K562 (cell line): ENCODE results near the gene RBM5. TPM values are rescaled to one million over a fixed set of nuclear protein-coding genes. Genes with fewer than 3 reads are reported as not detected.

ENCODE experiments used
- ELF4 ChIP-seq: fragments of 450-650 bp; formaldehyde crosslinking; IDR thresholded peaks from 2 replicates; pipeline ENCODE4 v1.4.0; 2022; ENCODE audit warnings: missing genetic modification characterization
- HDAC3 ChIP-seq: fragments of 450-650 bp; IDR thresholded peaks from 2 replicates; pipeline ENCODE4 v1.6.1; 2018; ENCODE audit warnings: borderline replicate concordance, mild to moderate bottlenecking, moderate library complexity; ENCODE audit not compliant: partially characterized antibody
- KLF13 ChIP-seq: fragments of 450-650 bp; IDR thresholded peaks from 2 replicates; pipeline ENCODE4 v1.6.1; 2016; ENCODE audit warnings: missing genetic modification characterization, low read depth, mild to moderate bottlenecking, missing compliant biosample characterization, moderate library complexity, borderline replicate concordance
- POLR2A ChIP-seq: fragments of 450-650 bp; conservative IDR thresholded peaks from 2 replicates; pipeline ENCODE4 v1.6.1; 2016
- RBM39 ChIP-seq: fragments of 200-400 bp; formaldehyde crosslinking; optimal IDR thresholded peaks from 2 replicates; pipeline ENCODE3; 2018; ENCODE audit warnings: low read depth, low read length
- SMAD4 ChIP-seq: fragments of 250-450 bp; sonication (Bioruptor Pico); conservative IDR thresholded peaks from 2 replicates; pipeline ENCODE4 v1.8.0; 2021; ENCODE audit warnings: inconsistent platforms, mild to moderate bottlenecking, moderate library complexity
- SP2 ChIP-seq: IDR thresholded peaks from 2 replicates; pipeline ENCODE4 v1.6.1; 2011; ENCODE audit warnings: mild to moderate bottlenecking, low read depth, low read length, moderate library complexity; ENCODE audit not compliant: poor library complexity, severe bottlenecking; ENCODE audit errors: extremely low read depth
- TRIM25 ChIP-seq: fragments of 450-650 bp; IDR thresholded peaks from 2 replicates; pipeline ENCODE4 v1.7.0; 2016; ENCODE audit warnings: borderline replicate concordance
- ZNF445 ChIP-seq: fragments of 250-450 bp; sonication (Bioruptor Pico); IDR thresholded peaks from 2 replicates; pipeline ENCODE4 v1.4.0; 2020; ENCODE audit warnings: low read depth, mild to moderate bottlenecking, moderate library complexity
- ZSCAN32 ChIP-seq: fragments of 450-650 bp; formaldehyde crosslinking; IDR thresholded peaks from 2 replicates; pipeline ENCODE4 v1.4.0; 2020; ENCODE audit warnings: mild to moderate bottlenecking, moderate library complexity
- polyA plus RNA-seq, 8 experiments: library from polyadenylated mRNA; depleted of rRNA in 4 of 8; stranded (reverse) in 5 of 8; unstranded in 3 of 8; fragments of >200 nt; fragmentation: Nextera tagmentation in 2 of 8; fragmentation: Illumina TruSeq in 1 of 8; extraction: Ambion mirVana in 2 of 8; extraction: Trizol in 1 of 8; gene quantifications; 2 replicates each; pipeline versions ENCODE4 v1.2.1 to v1.2.3, GENCODE V29; 2011 to 2014; ENCODE audit warnings: inconsistent platforms in 1 of 8, missing spikeins in 1 of 8
- total RNA-seq, 7 experiments: library from RNA; depleted of rRNA in 6 of 7; stranded (reverse); fragments of >200 nt in 6 of 7; fragmentation: Illumina TruSeq in 2 of 7; extraction: Trizol in 2 of 7; gene quantifications; 2 replicates each; pipeline versions ENCODE4 v1.2.1 to v1.2.3, GENCODE V29; 2011 to 2021; ENCODE audit warnings: low replicate concordance in 1 of 7
- TF ChIP-seq, protein P1 (sequence below): fragments of 450-650 bp; formaldehyde crosslinking; IDR thresholded peaks from 2 replicates; pipeline ENCODE4 v1.4.0; 2020; ENCODE audit warnings: mild to moderate bottlenecking
- TF ChIP-seq, protein P2 (sequence below): fragments of 150-350 bp; IDR thresholded peaks from 2 replicates; pipeline ENCODE4 v1.6.1; 2014; ENCODE audit warnings: low read depth, mild to moderate bottlenecking, low read length, borderline replicate concordance
- TF ChIP-seq, protein P3 (sequence below), 2 experiments: fragments of 200-800 bp in 1 of 2; sonication (Bioruptor generic) in 1 of 2; sonication (generic) in 1 of 2; formaldehyde crosslinking in 1 of 2; IDR thresholded peaks in 1 of 2; conservative IDR thresholded peaks in 1 of 2; 2 replicates each; pipeline versions ENCODE4 v1.5.0 to v1.6.1; 2016 to 2020; ENCODE audit warnings: missing compliant biosample characterization in 1 of 2, missing genetic modification characterization in 1 of 2, missing genetic modification reagents in 1 of 2
- TF ChIP-seq, protein P4 (sequence below): fragments of 250-450 bp; sonication (Bioruptor Pico); IDR thresholded peaks from 2 replicates; pipeline ENCODE4 v1.6.1; 2021; ENCODE audit warnings: mild to moderate bottlenecking
- TF ChIP-seq, protein P5 (sequence below): fragments of 450-650 bp; formaldehyde crosslinking; IDR thresholded peaks from 2 replicates; pipeline ENCODE4 v1.4.0; 2020; ENCODE audit warnings: mild to moderate bottlenecking, moderate library complexity

The RBM5 gene
- total and polyA plus RNA-seq, 9 of the 15 experiments (the other 6 are each of a cell fraction or from before 2014, with no cell fraction given): 24.5 to 153 (median 81.6) TPM

DNA sequence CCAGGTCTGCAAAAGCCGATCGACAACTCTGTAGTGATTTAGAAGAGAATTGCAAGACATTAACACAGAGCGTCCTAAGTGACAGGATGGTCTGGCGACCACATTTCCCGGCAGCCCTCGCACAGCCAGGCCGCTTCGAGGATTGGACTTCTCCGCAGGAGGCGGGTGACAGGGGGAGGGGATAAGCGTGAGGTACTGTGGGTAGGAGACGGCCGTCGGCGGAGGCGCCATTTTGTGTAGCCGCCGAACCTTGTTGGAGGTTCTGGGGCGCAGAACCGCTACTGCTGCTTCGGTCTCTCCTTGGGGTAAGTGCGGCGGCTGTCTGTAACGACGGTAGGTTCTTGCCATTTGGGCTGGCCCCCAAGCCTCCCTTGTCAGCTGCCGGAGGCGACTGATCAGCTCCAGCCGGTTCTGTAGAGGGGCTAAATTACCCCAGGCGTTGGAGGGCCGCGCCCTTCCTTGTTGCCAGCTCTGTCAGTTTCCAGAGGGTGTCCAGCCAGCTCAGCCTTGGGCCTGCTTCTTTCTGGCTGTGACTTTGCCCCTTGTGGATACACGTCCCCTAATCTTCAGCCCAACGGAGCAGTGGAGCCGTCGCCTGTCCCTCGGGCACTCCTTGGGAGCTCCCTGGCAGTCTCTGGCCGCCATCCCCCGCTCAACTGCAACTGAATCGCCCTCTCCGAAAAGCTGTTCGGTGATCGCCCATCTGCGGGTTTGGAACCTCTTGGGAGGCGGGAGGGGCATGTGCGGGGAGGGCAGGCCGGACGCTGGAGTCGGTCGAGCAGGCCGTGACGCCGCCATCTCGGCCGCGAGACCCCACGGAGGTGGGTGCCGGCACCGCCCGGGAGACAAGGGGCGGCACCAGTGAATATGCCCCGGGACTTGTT is at the start of gene RBM5 (continued):
- TF ChIP-seq SMAD4 (CRISPR knock-in tag) (no peak), ELF4 (CRISPR knock-in tag) (no peak), KLF13 (tag) (no peak), ZSCAN32 (no peak), ZNF445 (no peak), TRIM25 (no peak), POLR2A (peak; percentile 85), SP2 (no peak), HDAC3 (no peak), RBM39 (no peak)
- TF ChIP-seq, protein P1, sequence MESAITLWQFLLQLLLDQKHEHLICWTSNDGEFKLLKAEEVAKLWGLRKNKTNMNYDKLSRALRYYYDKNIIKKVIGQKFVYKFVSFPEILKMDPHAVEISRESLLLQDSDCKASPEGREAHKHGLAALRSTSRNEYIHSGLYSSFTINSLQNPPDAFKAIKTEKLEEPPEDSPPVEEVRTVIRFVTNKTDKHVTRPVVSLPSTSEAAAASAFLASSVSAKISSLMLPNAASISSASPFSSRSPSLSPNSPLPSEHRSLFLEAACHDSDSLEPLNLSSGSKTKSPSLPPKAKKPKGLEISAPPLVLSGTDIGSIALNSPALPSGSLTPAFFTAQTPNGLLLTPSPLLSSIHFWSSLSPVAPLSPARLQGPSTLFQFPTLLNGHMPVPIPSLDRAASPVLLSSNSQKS (CRISPR knock-in tag): no peak
- TF ChIP-seq, protein P2, sequence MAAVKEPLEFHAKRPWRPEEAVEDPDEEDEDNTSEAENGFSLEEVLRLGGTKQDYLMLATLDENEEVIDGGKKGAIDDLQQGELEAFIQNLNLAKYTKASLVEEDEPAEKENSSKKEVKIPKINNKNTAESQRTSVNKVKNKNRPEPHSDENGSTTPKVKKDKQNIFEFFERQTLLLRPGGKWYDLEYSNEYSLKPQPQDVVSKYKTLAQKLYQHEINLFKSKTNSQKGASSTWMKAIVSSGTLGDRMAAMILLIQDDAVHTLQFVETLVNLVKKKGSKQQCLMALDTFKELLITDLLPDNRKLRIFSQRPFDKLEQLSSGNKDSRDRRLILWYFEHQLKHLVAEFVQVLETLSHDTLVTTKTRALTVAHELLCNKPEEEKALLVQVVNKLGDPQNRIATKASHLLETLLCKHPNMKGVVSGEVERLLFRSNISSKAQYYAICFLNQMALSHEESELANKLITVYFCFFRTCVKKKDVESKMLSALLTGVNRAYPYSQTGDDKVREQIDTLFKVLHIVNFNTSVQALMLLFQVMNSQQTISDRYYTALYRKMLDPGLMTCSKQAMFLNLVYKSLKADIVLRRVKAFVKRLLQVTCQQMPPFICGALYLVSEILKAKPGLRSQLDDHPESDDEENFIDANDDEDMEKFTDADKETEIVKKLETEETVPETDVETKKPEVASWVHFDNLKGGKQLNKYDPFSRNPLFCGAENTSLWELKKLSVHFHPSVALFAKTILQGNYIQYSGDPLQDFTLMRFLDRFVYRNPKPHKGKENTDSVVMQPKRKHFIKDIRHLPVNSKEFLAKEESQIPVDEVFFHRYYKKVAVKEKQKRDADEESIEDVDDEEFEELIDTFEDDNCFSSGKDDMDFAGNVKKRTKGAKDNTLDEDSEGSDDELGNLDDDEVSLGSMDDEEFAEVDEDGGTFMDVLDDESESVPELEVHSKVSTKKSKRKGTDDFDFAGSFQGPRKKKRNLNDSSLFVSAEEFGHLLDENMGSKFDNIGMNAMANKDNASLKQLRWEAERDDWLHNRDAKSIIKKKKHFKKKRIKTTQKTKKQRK: no peak
- TF ChIP-seq, protein P3, sequence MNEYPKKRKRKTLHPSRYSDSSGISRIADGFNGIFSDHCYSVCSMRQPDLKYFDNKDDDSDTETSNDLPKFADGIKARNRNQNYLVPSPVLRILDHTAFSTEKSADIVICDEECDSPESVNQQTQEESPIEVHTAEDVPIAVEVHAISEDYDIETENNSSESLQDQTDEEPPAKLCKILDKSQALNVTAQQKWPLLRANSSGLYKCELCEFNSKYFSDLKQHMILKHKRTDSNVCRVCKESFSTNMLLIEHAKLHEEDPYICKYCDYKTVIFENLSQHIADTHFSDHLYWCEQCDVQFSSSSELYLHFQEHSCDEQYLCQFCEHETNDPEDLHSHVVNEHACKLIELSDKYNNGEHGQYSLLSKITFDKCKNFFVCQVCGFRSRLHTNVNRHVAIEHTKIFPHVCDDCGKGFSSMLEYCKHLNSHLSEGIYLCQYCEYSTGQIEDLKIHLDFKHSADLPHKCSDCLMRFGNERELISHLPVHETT (CRISPR knock-in tag; conservative IDR thresholded peaks at IDR 0.05 in 1 of 2, IDR thresholded peaks at IDR 0.05 in 1 of 2): no peak; a peak in 1 of 4 replicates
- TF ChIP-seq, protein P4, sequence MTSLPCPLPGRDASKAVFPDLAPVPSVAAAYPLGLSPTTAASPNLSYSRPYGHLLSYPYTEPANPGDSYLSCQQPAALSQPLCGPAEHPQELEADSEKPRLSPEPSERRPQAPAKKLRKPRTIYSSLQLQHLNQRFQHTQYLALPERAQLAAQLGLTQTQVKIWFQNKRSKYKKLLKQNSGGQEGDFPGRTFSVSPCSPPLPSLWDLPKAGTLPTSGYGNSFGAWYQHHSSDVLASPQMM (CRISPR knock-in tag): no peak
- TF ChIP-seq, protein P5, sequence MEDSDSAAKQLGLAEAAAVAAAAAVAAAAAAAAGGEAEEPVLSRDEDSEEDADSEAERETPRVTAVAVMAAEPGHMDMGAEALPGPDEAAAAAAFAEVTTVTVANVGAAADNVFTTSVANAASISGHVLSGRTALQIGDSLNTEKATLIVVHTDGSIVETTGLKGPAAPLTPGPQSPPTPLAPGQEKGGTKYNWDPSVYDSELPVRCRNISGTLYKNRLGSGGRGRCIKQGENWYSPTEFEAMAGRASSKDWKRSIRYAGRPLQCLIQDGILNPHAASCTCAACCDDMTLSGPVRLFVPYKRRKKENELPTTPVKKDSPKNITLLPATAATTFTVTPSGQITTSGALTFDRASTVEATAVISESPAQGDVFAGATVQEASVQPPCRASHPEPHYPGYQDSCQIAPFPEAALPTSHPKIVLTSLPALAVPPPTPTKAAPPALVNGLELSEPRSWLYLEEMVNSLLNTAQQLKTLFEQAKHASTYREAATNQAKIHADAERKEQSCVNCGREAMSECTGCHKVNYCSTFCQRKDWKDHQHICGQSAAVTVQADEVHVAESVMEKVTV: no peak
